Neuronal stem cell (in vitro differentiated cells): ENCODE measurements around the gene PTPN7.
A peak's percentile ranks its signal among the peaks of the same experiment; 100 is the strongest.

Experiments used
- DNase-seq: peaks from one replicate; pipeline ENCODE4 v3.0.0-alpha.2; 2013; ENCODE audit warnings: low spot score
- H2AFZ ChIP-seq: one replicate; pipeline ENCODE4 v1.6.1; 2013; ENCODE audit warnings: mild to moderate bottlenecking, low read length, inconsistent platforms
- H2AK5ac ChIP-seq: 2 replicates; pipeline ENCODE4 v1.6.1; 2013; ENCODE audit warnings: low read depth, mild to moderate bottlenecking, inconsistent platforms, low read length, moderate library complexity, mixed read lengths
- H2BK120ac ChIP-seq: 2 replicates; pipeline ENCODE4 v1.6.1; 2013; ENCODE audit warnings: low read depth, mild to moderate bottlenecking, inconsistent platforms, low read length, moderate library complexity, mixed read lengths
- H2BK12ac ChIP-seq: one replicate; pipeline ENCODE4 v1.6.1; 2013; ENCODE audit warnings: low read length, inconsistent platforms
- H2BK15ac ChIP-seq: 2 replicates; pipeline ENCODE4 v1.6.1; 2013; ENCODE audit warnings: mild to moderate bottlenecking, low read length, inconsistent platforms, mixed read lengths
- H2BK5ac ChIP-seq: one replicate; pipeline ENCODE4 v1.6.1; 2013; ENCODE audit warnings: inconsistent platforms, mild to moderate bottlenecking, low read length, moderate library complexity
- H3K14ac ChIP-seq: one replicate; pipeline ENCODE4 v1.6.1; 2013; ENCODE audit warnings: low read length, inconsistent platforms
- H3K18ac ChIP-seq: 2 replicates; pipeline ENCODE4 v1.6.1; 2013; ENCODE audit warnings: low read length, inconsistent platforms
- H3K23ac ChIP-seq: 2 replicates; pipeline ENCODE4 v1.6.1; 2013; ENCODE audit warnings: low read depth, mild to moderate bottlenecking, mixed read lengths, low read length, inconsistent platforms; ENCODE audit not compliant: poor library complexity
- H3K27ac ChIP-seq: replicated peaks from 3 replicates; pipeline ENCODE4 v1.5.1; 2013; ENCODE audit warnings: low read length, inconsistent platforms
- H3K27me3 ChIP-seq, 3 experiments: 2 replicates each; pipeline ENCODE4 v1.6.1; 2013; ENCODE audit warnings: low read length in 3 of 3, mild to moderate bottlenecking in 2 of 3, inconsistent platforms in 1 of 3, low read depth in 1 of 3, mixed read lengths in 1 of 3, moderate library complexity in 1 of 3; ENCODE audit not compliant: control insufficient read depth in 3 of 3, insufficient read depth in 3 of 3
- H3K36me3 ChIP-seq, 2 donors: replicated peaks in 1 of 2; 2 replicates each; pipeline ENCODE4 v1.6.1; 2013; ENCODE audit warnings: low read length in 2 of 2; ENCODE audit not compliant: control insufficient read depth in 2 of 2, insufficient read depth in 2 of 2
- H3K4ac ChIP-seq: 2 replicates; pipeline ENCODE4 v1.6.1; 2013; ENCODE audit warnings: inconsistent platforms, mild to moderate bottlenecking, low read length, moderate library complexity
- H3K4me1 ChIP-seq, 2 donors: 1 replicate in 1 of 2; 2 replicates in 1 of 2; pipeline ENCODE4 v1.6.1; 2013; ENCODE audit warnings: low read length in 2 of 2, low read depth in 1 of 2; ENCODE audit not compliant: control insufficient read depth in 2 of 2, insufficient read depth in 1 of 2
- H3K4me2 ChIP-seq: one replicate; pipeline ENCODE4 v1.6.1; 2013; ENCODE audit warnings: mild to moderate bottlenecking, low read length, inconsistent platforms; ENCODE audit not compliant: insufficient read depth, poor library complexity, severe bottlenecking
- H3K4me3 ChIP-seq, 2 donors: 2 replicates each; pipeline ENCODE4 v1.5.1; 2013; ENCODE audit warnings: low read length in 2 of 2, mild to moderate bottlenecking in 2 of 2, inconsistent platforms in 1 of 2, moderate library complexity in 1 of 2
- H3K79me1 ChIP-seq: one replicate; pipeline ENCODE4 v1.6.1; 2013; ENCODE audit warnings: low read depth, mild to moderate bottlenecking, inconsistent platforms, low read length, moderate library complexity
- H3K9ac ChIP-seq: one replicate; pipeline ENCODE4 v1.6.1; 2013; ENCODE audit warnings: mild to moderate bottlenecking, low read depth, low read length, inconsistent platforms; ENCODE audit not compliant: poor library complexity
- H3K9me3 ChIP-seq, 2 donors: replicated peaks in 1 of 2; 2 replicates each; pipeline versions ENCODE3 to v1.6.1; 2013; ENCODE audit warnings: low read length in 2 of 2, mild to moderate bottlenecking in 2 of 2, inconsistent platforms in 1 of 2, low read depth in 1 of 2, mixed read lengths in 1 of 2, moderate library complexity in 1 of 2; ENCODE audit not compliant: control insufficient read depth in 2 of 2, insufficient read depth in 1 of 2
- H4K8ac ChIP-seq: one replicate; pipeline ENCODE4 v1.6.1; 2013; ENCODE audit warnings: low read depth, mild to moderate bottlenecking, inconsistent platforms, low read length, moderate library complexity
- H4K91ac ChIP-seq: one replicate; pipeline ENCODE4 v1.6.1; 2013; ENCODE audit warnings: low read length, low read depth, mild to moderate bottlenecking, inconsistent platforms; ENCODE audit not compliant: poor library complexity
- WGBS, 2 donors: extraction: QIAGEN DNeasy Blood & Tissue Kit; methylation state at CpG; one replicate each; pipeline ENCODE4 v1.1.7; 2013; ENCODE audit warnings: missing lambda C conversion rate in 2 of 2, mixed read lengths in 1 of 2; ENCODE audit not compliant: insufficient read length in 2 of 2, insufficient replicate concordance in 1 of 2; ENCODE audit errors: extremely low coverage in 2 of 2; 5-methylcytosine and 5-hydroxymethylcytosine counted together

PTPN7 gene

GRCh38 chr1:202105571-202106339, 54.6 kb downstream of the PTPN7 start:
- peak overlapping the region; percentile 55 for H3K4me2 ChIP-seq
- no peaks in the 10 kb centered on the region for H3K79me1 ChIP-seq
- H2BK15ac ChIP-seq: no peak overlapping the region
- no peak overlapping the region for H3K9ac ChIP-seq
- peaks cover 0 to 7% (median 0%) of the 10 kb centered on the region in 3 experiments for H3K27me3 ChIP-seq
- H2BK5ac ChIP-seq: peak overlapping the region; percentile 93
- H3K18ac ChIP-seq: peak overlapping the region; percentile 92
- no CpG with 5 or more reads among the region's 10 CpGs for WGBS, 2 donors
- H3K4me1 ChIP-seq: peaks cover 23 to 37% of the 10 kb centered on the region in 2 donors
- H3K14ac ChIP-seq: no peak overlapping the region
- no peaks in the 10 kb centered on the region for H3K36me3 ChIP-seq
- peak overlapping the region; percentile 85 for H2AFZ ChIP-seq
- peak overlapping the region in 1 of 2 donors; percentile 7 for H3K4me3 ChIP-seq
- no peak overlapping the region for H3K23ac ChIP-seq
- H4K8ac ChIP-seq: no peak overlapping the region
- H2BK120ac ChIP-seq: no peak overlapping the region
- no peak overlapping the region for H4K91ac ChIP-seq
- no peak overlapping the region for H2BK12ac ChIP-seq
- H3K4ac ChIP-seq: no peak overlapping the region
- DNase-seq: peak; percentile 75
- peak overlapping the region; percentile 85 for H3K27ac ChIP-seq
- no peaks in the 10 kb centered on the region for H3K9me3 ChIP-seq
- peak overlapping the region; percentile 90 for H2AK5ac ChIP-seq

- no peak overlapping the region for H3K23ac ChIP-seq
- H3K4ac ChIP-seq: no peak overlapping the region
- no peak overlapping the region for H2BK15ac ChIP-seq
- H2BK12ac ChIP-seq: no peak overlapping the region
- no peak overlapping the region for H3K14ac ChIP-seq
- H3K18ac ChIP-seq: no peak overlapping the region
- H2BK120ac ChIP-seq: no peak overlapping the region
- H3K27me3 ChIP-seq: peaks cover 0 to 1% (median 0%) of the 10 kb centered on the region in 3 experiments
- no peak overlapping the region for H3K9ac ChIP-seq
- H3K9me3 ChIP-seq: no peaks in the 10 kb centered on the region
- no peak for DNase-seq
- no peak overlapping the region for H3K27ac ChIP-seq
- no peak overlapping the region for H3K4me3 ChIP-seq
- H3K4me1 ChIP-seq: peaks cover 23 to 36% of the 10 kb centered on the region in 2 donors
- H3K79me1 ChIP-seq: no peaks in the 10 kb centered on the region
- no peak overlapping the region for H3K4me2 ChIP-seq
- H4K91ac ChIP-seq: no peak overlapping the region
- H4K8ac ChIP-seq: no peak overlapping the region
- no peak overlapping the region for H2BK5ac ChIP-seq
- no peaks in the 10 kb centered on the region for H3K36me3 ChIP-seq
- no peak overlapping the region for H2AFZ ChIP-seq
- H2AK5ac ChIP-seq: no peak overlapping the region
- whole genome bisulfite sequencing, 2 donors: no CpG with 5 or more reads among the region's 10 CpGs
Observed at GRCh38 chr1:202104073-202104472, 56.3 kb downstream of the PTPN7 start.

- H3K4me2 ChIP-seq: no peak overlapping the region
- peaks cover 9 to 13% of the 10 kb centered on the region in 2 donors for H3K4me1 ChIP-seq
- H3K27ac ChIP-seq: no peak overlapping the region
- no peaks in the 10 kb centered on the region for H3K27me3 ChIP-seq
- H3K23ac ChIP-seq: peak overlapping the region; percentile 52
- peak overlapping the region; percentile 43 for H2BK15ac ChIP-seq
- no CpG with 5 or more reads among the region's 4 CpGs for WGBS, 2 donors
- no peak for DNase-seq
- H3K14ac ChIP-seq: no peak overlapping the region
- H2AK5ac ChIP-seq: peak overlapping the region; percentile 78
- peak overlapping the region; percentile 38 for H3K18ac ChIP-seq
- no peak overlapping the region for H3K4me3 ChIP-seq
- H2BK120ac ChIP-seq: no peak overlapping the region
- H2AFZ ChIP-seq: no peak overlapping the region
- H2BK5ac ChIP-seq: no peak overlapping the region
- no peaks in the 10 kb centered on the region for H3K9me3 ChIP-seq
- no peak overlapping the region for H2BK12ac ChIP-seq
- no peaks in the 10 kb centered on the region for H3K36me3 ChIP-seq
- no peak overlapping the region for H3K9ac ChIP-seq
- H3K79me1 ChIP-seq: no peaks in the 10 kb centered on the region
- no peak overlapping the region for H4K91ac ChIP-seq
- H3K4ac ChIP-seq: no peak overlapping the region
- no peak overlapping the region for H4K8ac ChIP-seq
Observed at GRCh38 chr1:202101184-202101583, 59.2 kb downstream of the PTPN7 start.
